Panc1 (cell line): ENCODE measurements around the gene CBS.
"Not testable (repeated sequence)": the region's sequence is repeated elsewhere in the genome, so short reads cannot be mapped to it uniquely, and the experiment has no call there.

ENCODE experiments used
- SIN3A ChIP-seq: IDR thresholded peaks from 2 replicates; pipeline ENCODE4 v1.6.1; 2012; ENCODE audit warnings: low read depth, mild to moderate bottlenecking, low read length, moderate library complexity, borderline replicate concordance; ENCODE audit not compliant: insufficient read depth
- TF ChIP-seq, protein P1 (sequence below): fragments of 450-650 bp; IDR thresholded peaks from 2 replicates; pipeline ENCODE4 v1.5.1; 2017; ENCODE audit warnings: mild to moderate bottlenecking
- TF ChIP-seq, protein P2 (sequence below), 2 experiments: IDR thresholded peaks; 2 replicates each; pipeline ENCODE4 v1.6.1; 2011 to 2012; ENCODE audit warnings: low read depth in 2 of 2, control low read depth in 1 of 2, low read length in 1 of 2, mild to moderate bottlenecking in 1 of 2, moderate library complexity in 1 of 2; ENCODE audit not compliant: insufficient read depth in 1 of 2

DNA sequence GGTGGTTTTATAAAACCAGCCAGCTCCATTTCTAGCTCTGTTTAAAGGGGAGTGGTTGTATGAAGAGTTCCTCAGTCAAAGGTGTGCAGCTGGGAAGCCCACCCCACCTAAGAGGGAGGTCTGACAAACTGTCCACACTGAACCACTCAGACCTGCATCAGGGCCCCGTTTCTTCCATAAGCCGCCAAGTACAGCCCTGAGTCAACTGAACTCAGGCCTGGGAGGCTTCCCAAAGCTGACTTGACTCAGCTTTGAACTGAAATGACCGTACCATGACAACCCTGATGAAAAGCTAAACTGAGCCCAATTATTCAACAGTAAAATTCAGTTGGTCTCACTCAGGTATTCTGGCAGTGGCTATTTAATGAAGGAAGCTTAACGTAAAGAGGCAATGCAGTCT, 26.6 kb upstream of the CBS start:
- TF ChIP-seq, protein P1, sequence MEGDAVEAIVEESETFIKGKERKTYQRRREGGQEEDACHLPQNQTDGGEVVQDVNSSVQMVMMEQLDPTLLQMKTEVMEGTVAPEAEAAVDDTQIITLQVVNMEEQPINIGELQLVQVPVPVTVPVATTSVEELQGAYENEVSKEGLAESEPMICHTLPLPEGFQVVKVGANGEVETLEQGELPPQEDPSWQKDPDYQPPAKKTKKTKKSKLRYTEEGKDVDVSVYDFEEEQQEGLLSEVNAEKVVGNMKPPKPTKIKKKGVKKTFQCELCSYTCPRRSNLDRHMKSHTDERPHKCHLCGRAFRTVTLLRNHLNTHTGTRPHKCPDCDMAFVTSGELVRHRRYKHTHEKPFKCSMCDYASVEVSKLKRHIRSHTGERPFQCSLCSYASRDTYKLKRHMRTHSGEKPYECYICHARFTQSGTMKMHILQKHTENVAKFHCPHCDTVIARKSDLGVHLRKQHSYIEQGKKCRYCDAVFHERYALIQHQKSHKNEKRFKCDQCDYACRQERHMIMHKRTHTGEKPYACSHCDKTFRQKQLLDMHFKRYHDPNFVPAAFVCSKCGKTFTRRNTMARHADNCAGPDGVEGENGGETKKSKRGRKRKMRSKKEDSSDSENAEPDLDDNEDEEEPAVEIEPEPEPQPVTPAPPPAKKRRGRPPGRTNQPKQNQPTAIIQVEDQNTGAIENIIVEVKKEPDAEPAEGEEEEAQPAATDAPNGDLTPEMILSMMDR, result not testable (repeated sequence)
- TF ChIP-seq, protein P2, sequence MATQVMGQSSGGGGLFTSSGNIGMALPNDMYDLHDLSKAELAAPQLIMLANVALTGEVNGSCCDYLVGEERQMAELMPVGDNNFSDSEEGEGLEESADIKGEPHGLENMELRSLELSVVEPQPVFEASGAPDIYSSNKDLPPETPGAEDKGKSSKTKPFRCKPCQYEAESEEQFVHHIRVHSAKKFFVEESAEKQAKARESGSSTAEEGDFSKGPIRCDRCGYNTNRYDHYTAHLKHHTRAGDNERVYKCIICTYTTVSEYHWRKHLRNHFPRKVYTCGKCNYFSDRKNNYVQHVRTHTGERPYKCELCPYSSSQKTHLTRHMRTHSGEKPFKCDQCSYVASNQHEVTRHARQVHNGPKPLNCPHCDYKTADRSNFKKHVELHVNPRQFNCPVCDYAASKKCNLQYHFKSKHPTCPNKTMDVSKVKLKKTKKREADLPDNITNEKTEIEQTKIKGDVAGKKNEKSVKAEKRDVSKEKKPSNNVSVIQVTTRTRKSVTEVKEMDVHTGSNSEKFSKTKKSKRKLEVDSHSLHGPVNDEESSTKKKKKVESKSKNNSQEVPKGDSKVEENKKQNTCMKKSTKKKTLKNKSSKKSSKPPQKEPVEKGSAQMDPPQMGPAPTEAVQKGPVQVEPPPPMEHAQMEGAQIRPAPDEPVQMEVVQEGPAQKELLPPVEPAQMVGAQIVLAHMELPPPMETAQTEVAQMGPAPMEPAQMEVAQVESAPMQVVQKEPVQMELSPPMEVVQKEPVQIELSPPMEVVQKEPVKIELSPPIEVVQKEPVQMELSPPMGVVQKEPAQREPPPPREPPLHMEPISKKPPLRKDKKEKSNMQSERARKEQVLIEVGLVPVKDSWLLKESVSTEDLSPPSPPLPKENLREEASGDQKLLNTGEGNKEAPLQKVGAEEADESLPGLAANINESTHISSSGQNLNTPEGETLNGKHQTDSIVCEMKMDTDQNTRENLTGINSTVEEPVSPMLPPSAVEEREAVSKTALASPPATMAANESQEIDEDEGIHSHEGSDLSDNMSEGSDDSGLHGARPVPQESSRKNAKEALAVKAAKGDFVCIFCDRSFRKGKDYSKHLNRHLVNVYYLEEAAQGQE (IDR thresholded peaks at IDR 0.05; ENCODE audit: insufficient read depth in 1 of 2, low read depth in 2 of 2, low read length in 1 of 2), result not testable (repeated sequence)
- not testable (repeated sequence) for TF ChIP-seq SIN3A
